Islet of Langerhans (tissue), 1 donor: Measurements from ENCODE around the gene SLC6A9.

ENCODE experiments used
- FAIRE-seq: peaks from one replicate; lab custom pipeline; 2011; peaks lifted over from hg19 to GRCh38; lab: Jason Lieb, UNC

SLC6A9 gene

DNA sequence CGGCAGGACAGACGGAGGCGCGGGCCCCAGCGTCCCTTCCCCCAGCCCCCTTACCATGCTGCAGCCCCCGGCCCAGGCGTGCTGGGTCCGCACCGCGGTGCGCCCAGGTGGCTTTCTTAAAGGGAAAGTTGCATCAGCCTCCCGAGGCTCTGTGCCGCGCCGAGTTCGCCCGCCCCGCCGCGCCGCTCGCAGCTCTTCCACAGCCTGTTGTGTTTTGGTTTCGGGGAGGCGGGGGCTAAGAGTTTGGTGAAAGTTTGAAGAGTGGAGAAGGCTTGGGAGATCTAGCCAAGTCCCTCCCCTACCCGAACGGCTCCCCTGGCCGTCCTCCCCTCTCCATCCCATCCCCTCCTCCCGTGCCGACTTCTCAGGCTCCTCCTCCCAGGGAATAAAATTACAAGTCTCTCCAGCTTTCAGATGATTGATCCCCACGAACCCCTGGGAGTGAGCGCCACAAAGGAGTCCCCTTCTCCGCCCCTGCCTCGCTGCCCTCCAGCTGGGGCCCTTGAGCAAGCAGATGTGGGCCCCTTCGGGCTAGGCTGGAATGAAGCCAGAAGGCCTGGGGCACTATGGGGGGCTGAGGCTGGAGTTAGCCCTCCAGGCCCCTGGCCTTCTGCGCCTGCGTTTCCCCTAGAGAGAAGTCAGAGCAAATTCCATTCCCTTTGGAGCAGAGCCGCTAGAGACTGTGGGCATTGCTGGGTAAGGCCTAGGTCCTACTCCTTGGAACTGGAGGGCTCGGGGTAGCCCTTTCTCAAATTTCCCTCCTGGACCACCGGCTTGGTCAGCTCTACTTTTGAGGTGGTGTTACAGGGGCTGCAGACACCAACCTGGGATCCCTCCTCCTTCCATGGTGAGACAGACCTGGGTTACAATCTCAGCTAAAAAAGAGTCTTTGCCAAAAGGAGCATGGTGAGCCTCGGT, at the start of gene SLC6A9:
SLC6A9 (minus strand) TSS at position 211 of the 918 bp plus-strand sequence. CDS start 7,185 bp downstream, outside the sequence.
- no peak for FAIRE-seq

DNA sequence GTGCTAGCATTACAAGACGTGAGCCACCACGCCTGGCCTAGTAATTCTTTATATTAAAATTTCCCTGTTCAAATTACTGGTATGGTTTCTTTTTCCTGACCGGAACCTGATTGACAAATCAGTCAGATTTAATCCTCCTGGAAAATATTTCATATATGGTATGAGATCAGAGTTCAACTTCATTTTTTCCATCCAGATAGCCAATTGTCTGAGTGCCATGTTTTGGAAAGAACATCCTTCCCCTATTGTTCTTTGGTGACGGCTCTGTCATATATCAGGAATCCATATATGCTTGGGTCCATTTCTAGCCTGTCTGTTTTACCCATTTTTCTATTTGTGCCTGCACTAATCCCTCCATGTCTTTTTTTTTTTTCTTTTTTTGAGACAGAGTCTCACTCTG, 48.3 kb upstream of the SLC6A9 start:
- no peak for FAIRE-seq

- FAIRE-seq: no peak
Measured at GRCh38 chr1:44078104-44078503, 46.8 kb upstream of the SLC6A9 start.

GRCh38 chr1:44077421-44077820, 46.2 kb upstream of the SLC6A9 start:
- FAIRE-seq: no peak

GRCh38 chr1:44076066-44076465, 44.8 kb upstream of the SLC6A9 start:
- FAIRE-seq: no peak

- FAIRE-seq: no peak
Measured at GRCh38 chr1:44074415-44074814, 43.2 kb upstream of the SLC6A9 start.

- FAIRE-seq: no peak
Measured at GRCh38 chr1:44073528-44073927, 42.3 kb upstream of the SLC6A9 start.

DNA sequence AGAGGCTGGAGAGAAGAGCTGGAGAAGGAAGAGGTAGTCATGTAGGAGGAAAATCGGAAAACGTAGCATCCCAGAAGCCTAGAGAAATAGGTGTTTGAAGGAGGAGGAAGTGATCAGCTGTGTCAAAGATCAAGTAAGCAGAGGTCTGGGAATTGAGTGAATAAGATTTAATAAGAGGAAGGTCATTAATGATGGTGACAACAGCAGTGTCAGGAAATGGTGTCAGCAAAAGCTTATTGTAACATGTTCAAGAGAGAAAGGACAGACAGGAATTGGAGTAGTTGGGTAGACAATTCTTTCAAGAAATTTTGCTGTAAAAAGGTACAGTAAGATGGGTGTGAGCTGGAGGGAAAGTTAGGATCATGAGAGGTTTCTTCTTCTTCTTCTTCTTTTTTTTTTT, 41.6 kb upstream of the SLC6A9 start:
- FAIRE-seq: no peak

GRCh38 chr1:44072204-44072603, 40.9 kb upstream of the SLC6A9 start:
- no peak for FAIRE-seq

GRCh38 chr1:44071461-44071860, 40.2 kb upstream of the SLC6A9 start:
- FAIRE-seq: no peak

DNA sequence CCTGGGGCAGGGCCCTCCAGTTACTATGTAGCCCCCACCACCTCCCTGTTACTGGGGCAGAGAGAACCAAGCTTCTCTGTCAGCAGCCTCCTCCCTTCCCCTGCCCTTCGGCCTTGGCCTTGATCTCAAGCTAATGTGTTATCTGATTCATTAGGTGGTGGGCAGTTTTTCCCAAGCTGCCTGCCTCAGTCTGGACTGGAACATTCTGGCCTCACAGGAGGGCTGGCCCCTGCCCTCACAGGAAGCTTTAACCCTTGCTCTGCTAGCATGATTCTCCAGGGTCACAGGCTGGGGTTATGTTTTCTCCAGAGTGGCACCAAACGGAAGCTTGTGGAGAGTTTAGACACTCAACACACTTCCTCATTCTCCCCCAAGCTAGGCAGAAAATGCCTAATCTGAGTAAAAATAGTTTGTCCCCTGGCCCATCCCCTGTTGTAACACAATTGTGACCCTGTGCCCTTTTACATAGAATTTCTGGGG, 37.2 kb upstream of the SLC6A9 start:
- FAIRE-seq: no peak

GRCh38 chr1:44067266-44068250, 36.3 kb upstream of the SLC6A9 start:
- no peak for FAIRE-seq

DNA sequence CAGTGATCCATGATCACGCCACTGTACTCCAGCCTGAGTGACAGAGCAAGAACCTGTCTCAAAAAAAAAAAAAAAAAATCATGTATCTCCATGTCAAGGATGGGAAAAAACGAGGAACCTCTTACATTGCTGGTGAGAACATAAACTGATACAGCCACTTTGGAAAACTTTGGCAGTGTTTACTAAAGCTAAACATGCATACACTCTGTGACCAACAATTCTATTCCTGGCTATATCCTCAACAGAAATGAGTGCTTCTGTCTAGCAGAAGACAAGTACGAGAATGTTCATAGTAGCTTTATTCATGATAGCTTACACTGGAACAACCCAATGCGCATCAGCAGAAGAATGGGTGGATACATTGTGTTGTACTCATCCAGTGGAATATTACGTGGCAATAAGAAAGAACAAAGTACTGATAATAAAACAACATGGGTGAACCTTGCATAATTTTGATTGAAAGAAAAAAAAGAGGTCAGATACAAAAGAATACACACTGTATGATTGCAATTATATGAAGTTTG, 31.5 kb upstream of the SLC6A9 start:
- no peak for FAIRE-seq

DNA sequence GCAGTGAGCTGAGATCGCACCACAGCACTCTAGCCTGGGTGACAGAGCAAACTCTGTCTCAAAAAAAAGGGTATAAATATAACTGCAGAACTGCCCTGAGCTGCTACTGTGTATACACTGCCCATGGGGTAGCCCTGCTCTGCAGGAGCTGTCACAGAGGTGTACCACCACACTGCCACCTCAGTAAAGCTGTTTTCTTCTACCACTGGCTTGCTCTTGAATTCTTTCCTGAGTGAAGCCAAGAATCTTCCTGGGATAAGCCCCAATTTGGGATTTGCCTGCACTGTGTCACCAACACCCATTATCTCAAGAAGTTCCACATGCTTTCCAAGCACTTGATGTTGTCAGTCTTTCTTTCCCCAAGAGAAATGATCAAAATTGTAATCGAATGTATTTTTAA, 30.6 kb upstream of the SLC6A9 start:
- FAIRE-seq: no peak

GRCh38 chr1:44060830-44061267, 29.6 kb upstream of the SLC6A9 start:
- FAIRE-seq: no peak

DNA sequence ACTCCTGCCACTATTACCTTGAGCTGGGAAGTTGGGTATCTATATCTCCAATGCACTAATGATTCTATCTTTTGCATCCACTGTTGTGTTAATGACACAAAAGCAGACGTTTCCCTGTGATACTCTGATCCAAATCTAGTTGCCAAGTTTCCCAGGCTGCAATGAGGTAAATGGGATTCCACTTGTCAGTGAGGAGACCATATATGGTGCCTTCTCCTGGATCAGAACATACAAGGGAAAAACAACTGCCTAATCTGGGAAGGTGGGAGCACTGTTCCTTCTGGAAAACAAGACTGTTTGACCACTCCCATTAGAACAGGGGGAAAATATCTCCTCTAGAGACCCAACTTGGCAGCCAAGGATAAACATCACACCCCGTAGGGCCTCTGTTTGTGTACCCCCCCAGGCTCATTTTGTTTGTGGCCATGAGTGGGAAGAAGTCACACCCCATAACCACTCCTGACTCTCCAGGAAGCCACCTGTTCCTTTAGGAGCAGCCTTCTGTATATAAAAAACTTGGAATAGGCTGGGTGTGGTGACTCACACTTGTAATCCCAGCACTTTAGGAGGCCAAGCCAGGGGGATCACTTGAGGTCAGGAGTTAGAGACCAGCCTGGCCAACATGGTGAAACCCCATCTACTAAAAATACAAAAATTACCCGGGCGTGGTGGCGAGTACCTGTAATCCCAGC, 28.5 kb upstream of the SLC6A9 start:
- FAIRE-seq: no peak

DNA sequence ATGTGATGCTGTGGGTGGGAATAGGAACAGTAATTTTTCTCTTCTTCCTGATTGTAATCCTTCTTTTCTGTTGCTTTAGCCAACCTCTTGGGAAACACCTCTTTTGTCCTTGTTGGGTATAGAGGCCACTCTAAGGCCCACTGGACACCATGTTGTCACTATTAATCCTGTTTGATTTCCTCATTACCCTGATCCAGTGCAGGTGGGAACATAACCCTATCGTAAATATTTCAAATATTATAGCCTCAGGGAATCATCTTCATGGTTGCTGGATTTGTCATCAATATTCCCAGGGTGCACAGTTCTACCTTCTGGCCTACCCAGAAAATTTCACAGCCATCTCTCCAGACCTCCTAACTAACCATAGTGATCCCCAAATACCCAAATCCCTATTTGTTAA, 27.9 kb upstream of the SLC6A9 start:
- FAIRE-seq: no peak

- FAIRE-seq: no peak
Measured at GRCh38 chr1:44057293-44057692, 26.0 kb upstream of the SLC6A9 start.

DNA sequence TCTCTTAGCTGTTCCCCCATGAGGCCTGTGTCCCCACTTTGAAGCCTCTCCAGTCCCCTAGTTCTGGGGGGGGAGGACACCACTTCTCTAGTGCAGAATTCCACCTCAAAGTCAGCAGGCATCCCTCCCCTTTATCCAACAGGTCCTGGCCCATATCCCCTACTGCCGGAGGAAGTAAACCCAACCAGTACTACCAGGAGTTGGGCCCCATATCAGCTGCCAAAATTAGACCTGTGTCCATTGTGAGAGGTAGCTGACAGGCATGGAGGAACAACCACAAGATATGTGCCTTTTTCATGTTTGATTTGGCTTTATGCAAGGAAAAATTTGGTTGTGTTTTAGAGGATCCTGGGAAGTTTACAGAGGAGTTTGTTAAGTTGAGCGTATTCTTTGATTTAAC, 22.1 kb upstream of the SLC6A9 start:
- FAIRE-seq: no peak

DNA sequence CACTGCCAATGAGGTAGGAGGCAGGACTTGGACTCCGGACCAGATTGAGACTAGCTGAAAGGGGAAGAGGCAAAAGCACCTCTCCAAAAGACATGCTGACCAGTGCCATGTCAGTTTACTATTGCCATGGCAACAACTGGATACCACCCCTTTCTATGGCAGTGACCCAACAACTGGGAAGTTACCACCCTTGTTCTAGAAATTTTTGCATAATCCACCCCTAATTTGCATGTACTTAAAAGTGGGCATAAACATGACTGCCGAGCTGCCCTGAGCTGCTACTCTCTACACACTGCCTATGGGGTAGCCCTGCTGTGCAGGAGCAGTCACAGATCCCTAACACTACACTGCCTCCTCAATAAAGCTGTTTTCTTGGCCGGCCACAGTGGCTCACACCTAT, 19.0 kb upstream of the SLC6A9 start:
- FAIRE-seq: no peak

- FAIRE-seq: no peak
Measured at GRCh38 chr1:44049839-44050238, 18.6 kb upstream of the SLC6A9 start.
